Smooth muscle cell (in vitro differentiated cells): Measurements from ENCODE around the gene COLEC12. TPM values are rescaled to one million over a fixed set of nuclear protein-coding genes. Genes with fewer than 3 reads are reported as not detected.

ENCODE experiments used
- DNase-seq: peaks from one replicate; lab custom pipeline; 2025; ENCODE audit not compliant: unreplicated experiment; lab: John Stamatoyannopoulos, UW
- H2AFZ ChIP-seq: fragments of 200-600 bp; sonication (generic); 2 replicates; pipeline ENCODE4 v1.6.0; 2016; ENCODE audit warnings: antibody characterized with exemption, low read depth, mild to moderate bottlenecking
- H3F3A ChIP-seq: fragments of 200-600 bp; sonication (generic); 2 replicates; pipeline ENCODE4 v1.6.0; 2017; ENCODE audit warnings: antibody characterized with exemption, low read depth
- H3K27ac ChIP-seq: fragments of 200-600 bp; sonication (generic); 2 replicates; pipeline ENCODE4 v1.5.1; 2016; ENCODE audit warnings: low read depth, mild to moderate bottlenecking
- H3K27me3 ChIP-seq: fragments of 200-600 bp; sonication (generic); 2 replicates; pipeline ENCODE4 v1.6.1; 2016; ENCODE audit warnings: low read depth, mild to moderate bottlenecking
- H3K36me3 ChIP-seq: fragments of 200-600 bp; sonication (generic); 2 replicates; pipeline ENCODE4 v1.5.1; 2016; ENCODE audit warnings: low read depth
- H3K4me1 ChIP-seq: fragments of 200-600 bp; sonication (generic); 2 replicates; pipeline ENCODE4 v1.5.1; 2016; ENCODE audit warnings: low read depth
- H3K4me2 ChIP-seq: fragments of 200-600 bp; sonication (generic); 2 replicates; pipeline ENCODE4 v1.6.0; 2016; ENCODE audit warnings: mild to moderate bottlenecking
- H3K4me3 ChIP-seq: fragments of 200-600 bp; sonication (generic); 2 replicates; pipeline ENCODE4 v1.5.1; 2016; ENCODE audit warnings: mild to moderate bottlenecking
- H3K79me2 ChIP-seq: fragments of 200-600 bp; sonication (generic); 2 replicates; pipeline ENCODE4 v1.6.0; 2016; ENCODE audit warnings: low read depth, mild to moderate bottlenecking
- H3K9ac ChIP-seq: fragments of 200-600 bp; sonication (generic); 2 replicates; pipeline ENCODE4 v1.6.0; 2016; ENCODE audit warnings: low read depth
- H3K9me3 ChIP-seq: fragments of 200-600 bp; sonication (generic); replicated peaks from 2 replicates; pipeline ENCODE4 v1.5.1; 2016; ENCODE audit warnings: low read depth
- H4K20me1 ChIP-seq: fragments of 200-600 bp; sonication (generic); 2 replicates; pipeline ENCODE4 v1.6.0; 2016; ENCODE audit warnings: low read depth
- CTCF ChIP-seq: fragments of 200-600 bp; sonication (generic); IDR thresholded peaks from 2 replicates; pipeline ENCODE4 v1.5.1; 2017; ENCODE audit warnings: borderline replicate concordance, mild to moderate bottlenecking, antibody characterized with exemption; ENCODE audit not compliant: insufficient read depth, poor library complexity, severe bottlenecking
- WGBS: methylation state at CpG from one replicate; pipeline ENCODE4 v1.1.7; 2016; ENCODE audit warnings: low lambda C conversion rate; 5-methylcytosine and 5-hydroxymethylcytosine counted together
- polyA plus RNA-seq: library from polyadenylated mRNA; unstranded; fragments of >200 nt; fragmentation: Nextera tagmentation; extraction: Ambion mirVana; gene quantifications from 2 replicates; pipeline ENCODE4 v1.2.1, GENCODE V29; 2016
- total RNA-seq: library from RNA; depleted of rRNA; stranded (reverse); fragments of >200 nt; gene quantifications from 2 replicates; pipeline ENCODE4 v1.2.3, GENCODE V29; 2014

Gene COLEC12
- total and polyA plus RNA-seq, 2 experiments from 2014 or later = 10.8 to 13.7 TPM

- H3K4me2 ChIP-seq = no peak overlapping the region
- no peaks in the 10 kb centered on the region for H3K27me3 ChIP-seq
- H2AFZ ChIP-seq = no peak overlapping the region
- no peaks in the 10 kb centered on the region for H3K9me3 ChIP-seq
- no peaks in the 10 kb centered on the region for H3F3A ChIP-seq
- H3K4me3 ChIP-seq = no peak overlapping the region
- H3K36me3 ChIP-seq = no peaks in the 10 kb centered on the region
- H3K27ac ChIP-seq = no peak overlapping the region
- no peaks in the 10 kb centered on the region for H3K79me2 ChIP-seq
- no peak for TF ChIP-seq CTCF
- no peaks in the 10 kb centered on the region for H4K20me1 ChIP-seq
- peaks cover 6% of the 10 kb centered on the region for H3K4me1 ChIP-seq
- WGBS = 95% methylated on average over 13 of the region's 13 CpGs
- H3K9ac ChIP-seq = no peak overlapping the region
- DNase-seq = no peak
These were observed 109.6 kb downstream of the COLEC12 start for GRCh38 chr18:390741-391478.

GRCh38 chr18:389658-390357 is 110.7 kb downstream of the COLEC12 start:
- Histone ChIP-seq H3K4me1 (peaks cover 6% of the 10 kb centered on the region), H3K79me2 (no peaks in the 10 kb centered on the region), H4K20me1 (no peaks in the 10 kb centered on the region), H3F3A (no peaks in the 10 kb centered on the region), H3K4me2 (peak overlapping the region; percentile 14), H3K9me3 (no peaks in the 10 kb centered on the region), H2AFZ (no peak overlapping the region), H3K27me3 (no peaks in the 10 kb centered on the region), H3K4me3 (no peak overlapping the region), H3K36me3 (no peaks in the 10 kb centered on the region), H3K27ac (peak overlapping the region; percentile 4), H3K9ac (no peak overlapping the region)
- DNase-seq = no peak
- 36% methylated on average over 7 of the region's 7 CpGs for WGBS
- peak; percentile 43 for TF ChIP-seq CTCF

GRCh38 chr18:388200-388599 is 112.3 kb downstream of the COLEC12 start:
- Histone ChIP-seq H3K9me3 (no peaks in the 10 kb centered on the region), H3K4me2 (no peak overlapping the region), H3K4me1 (peaks cover 6% of the 10 kb centered on the region), H3K36me3 (no peaks in the 10 kb centered on the region), H3K4me3 (no peak overlapping the region), H3K27ac (no peak overlapping the region), H3K79me2 (no peaks in the 10 kb centered on the region), H2AFZ (no peak overlapping the region), H3K9ac (no peak overlapping the region), H3F3A (no peaks in the 10 kb centered on the region), H3K27me3 (no peaks in the 10 kb centered on the region), H4K20me1 (no peaks in the 10 kb centered on the region)
- DNase-seq = no peak
- TF ChIP-seq CTCF = no peak
- WGBS = 97% methylated on average over 5 of the region's 5 CpGs
